Astrocyte (in vitro differentiated cells and primary cell): Measurements from ENCODE around the gene PSMD3. TPM values are rescaled to one million over a fixed set of nuclear protein-coding genes. Genes with fewer than 3 reads are reported as not detected.
A peak's percentile ranks its signal among the peaks of the same experiment; 100 is the strongest.

Source experiments
- DNase-seq: peaks from one replicate; pipeline ENCODE4 v3.0.0-alpha.2; 2010; ENCODE audit warnings: low read depth
- FAIRE-seq: peaks from 2 replicates; lab custom pipeline; 2011; peaks lifted over from hg19 to GRCh38; lab: Jason Lieb, UNC
- H2AFZ ChIP-seq: 2 replicates; pipeline ENCODE4 v1.6.0; 2012; ENCODE audit warnings: low read depth, low read length, inconsistent platforms
- H3K27ac ChIP-seq: 2 replicates; pipeline ENCODE4 v1.5.1; 2011; ENCODE audit warnings: low read depth, low read length, inconsistent platforms
- H3K27me3 ChIP-seq: 2 replicates; pipeline ENCODE4 v1.6.0; 2011; ENCODE audit warnings: low read length, inconsistent platforms; ENCODE audit not compliant: insufficient read depth
- H3K36me3 ChIP-seq: 2 replicates; pipeline ENCODE4 v1.5.1; 2011; ENCODE audit warnings: low read length, inconsistent platforms; ENCODE audit not compliant: insufficient read depth
- H3K4me1 ChIP-seq: 2 replicates; pipeline ENCODE4 v1.5.1; 2011; ENCODE audit warnings: low read length, inconsistent platforms; ENCODE audit not compliant: insufficient read depth
- H3K4me2 ChIP-seq: 2 replicates; pipeline ENCODE4 v1.6.0; 2012; ENCODE audit warnings: low read length, inconsistent platforms
- H3K4me3 ChIP-seq: 2 replicates; pipeline ENCODE4 v1.5.1; 2011; ENCODE audit warnings: low read depth, mild to moderate bottlenecking, low read length, inconsistent platforms; ENCODE audit not compliant: insufficient read depth
- H3K79me2 ChIP-seq: 2 replicates; pipeline ENCODE4 v1.6.0; 2012; ENCODE audit warnings: mild to moderate bottlenecking, low read length, inconsistent platforms; ENCODE audit not compliant: insufficient read depth
- H3K9ac ChIP-seq: 2 replicates; pipeline ENCODE4 v1.6.0; 2012; ENCODE audit warnings: mild to moderate bottlenecking, low read length, inconsistent platforms
- H3K9me3 ChIP-seq: 2 replicates; pipeline ENCODE4 v1.5.1; 2012; ENCODE audit warnings: low read depth, mild to moderate bottlenecking, low read length, inconsistent platforms; ENCODE audit not compliant: insufficient read depth
- H4K20me1 ChIP-seq: 2 replicates; pipeline ENCODE4 v1.6.0; 2012; ENCODE audit warnings: low read length, inconsistent platforms; ENCODE audit not compliant: insufficient read depth
- H3K27ac Mint-ChIP-seq: one replicate; pipeline ENCODE4 v1.8.0; 2021; ENCODE audit warnings: mild to moderate bottlenecking, mixed read lengths; ENCODE audit not compliant: unreplicated experiment
- H3K27me3 Mint-ChIP-seq: one replicate; pipeline ENCODE4 v1.8.0; 2021; ENCODE audit warnings: low read depth, mixed read lengths; ENCODE audit not compliant: unreplicated experiment
- H3K36me3 Mint-ChIP-seq: one replicate; pipeline ENCODE4 v1.8.0; 2021; ENCODE audit warnings: low read depth, mixed read lengths; ENCODE audit not compliant: unreplicated experiment
- H3K4me1 Mint-ChIP-seq: one replicate; pipeline ENCODE4 v1.8.0; 2021; ENCODE audit warnings: low read depth, mixed read lengths; ENCODE audit not compliant: unreplicated experiment
- H3K4me3 Mint-ChIP-seq: one replicate; pipeline ENCODE4 v1.8.0; 2021; ENCODE audit warnings: mild to moderate bottlenecking, moderate library complexity, mixed read lengths; ENCODE audit not compliant: unreplicated experiment
- H3K9me3 Mint-ChIP-seq: one replicate; pipeline ENCODE4 v1.8.0; 2021; ENCODE audit warnings: mild to moderate bottlenecking, mixed read lengths; ENCODE audit not compliant: unreplicated experiment
- EZH2 ChIP-seq: IDR thresholded peaks from 2 replicates; pipeline ENCODE4 v1.6.1; 2012; ENCODE audit warnings: mild to moderate bottlenecking, low read length, inconsistent platforms; ENCODE audit not compliant: insufficient read depth
- total RNA-seq: library from RNA; stranded (reverse); gene quantifications from 2 replicates; pipeline ENCODE4 v1.2.1, GENCODE V29; 2021
- TF ChIP-seq, protein P1 (sequence below): IDR thresholded peaks from 2 replicates; pipeline ENCODE4 v1.5.1; 2011; ENCODE audit warnings: low read depth, mild to moderate bottlenecking, inconsistent platforms, low read length, moderate library complexity; ENCODE audit not compliant: insufficient read depth

PSMD3 gene
- total RNA-seq, 1 donor from 2014 or later: 129 TPM

DNA sequence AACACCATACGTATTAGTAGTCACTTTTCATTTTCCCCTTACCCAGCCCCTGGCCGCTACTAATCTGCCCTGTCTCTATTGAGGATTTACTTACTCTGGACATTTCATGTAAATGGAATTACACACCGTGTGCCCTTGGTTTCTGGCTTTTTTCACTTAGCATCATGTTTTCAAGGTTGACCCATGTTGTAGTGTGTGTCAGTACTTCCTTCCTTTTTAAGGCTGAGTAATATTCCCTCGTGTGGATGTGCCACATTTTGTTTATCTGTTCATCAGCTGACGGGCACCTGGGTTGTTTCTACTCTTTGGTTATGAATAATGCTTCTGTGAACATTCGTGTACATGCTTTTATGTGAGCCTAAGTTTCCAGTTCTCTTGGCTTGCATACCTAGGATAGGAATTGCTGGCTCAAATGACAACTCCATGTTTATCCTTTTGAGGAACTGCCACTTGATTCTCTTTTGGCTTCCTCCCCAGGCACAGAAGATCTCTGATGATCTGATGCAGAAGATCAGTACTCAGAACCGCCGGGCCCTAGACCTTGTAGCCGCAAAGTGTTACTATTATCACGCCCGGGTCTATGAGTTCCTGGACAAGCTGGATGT is 7.7 kb downstream of the PSMD3 start:
- DNase-seq: no peak
- no peak overlapping the region for H2AFZ ChIP-seq
- H3K4me1 ChIP-seq: no peaks in the 10 kb centered on the region
- H3K79me2 ChIP-seq: peaks cover 28% of the 10 kb centered on the region
- peaks cover 59% of the 10 kb centered on the region for H4K20me1 ChIP-seq
- H3K27ac Mint-ChIP-seq: no peak overlapping the region
- no peak overlapping the region for H3K4me3 Mint-ChIP-seq
- no peak overlapping the region for H3K4me3 ChIP-seq
- H3K9me3 ChIP-seq: no peaks in the 10 kb centered on the region
- H3K27ac ChIP-seq: no peak overlapping the region
- H3K9ac ChIP-seq: no peak overlapping the region
- no peak for FAIRE-seq
- no peaks in the 10 kb centered on the region for H3K27me3 Mint-ChIP-seq
- TF ChIP-seq, protein P1, sequence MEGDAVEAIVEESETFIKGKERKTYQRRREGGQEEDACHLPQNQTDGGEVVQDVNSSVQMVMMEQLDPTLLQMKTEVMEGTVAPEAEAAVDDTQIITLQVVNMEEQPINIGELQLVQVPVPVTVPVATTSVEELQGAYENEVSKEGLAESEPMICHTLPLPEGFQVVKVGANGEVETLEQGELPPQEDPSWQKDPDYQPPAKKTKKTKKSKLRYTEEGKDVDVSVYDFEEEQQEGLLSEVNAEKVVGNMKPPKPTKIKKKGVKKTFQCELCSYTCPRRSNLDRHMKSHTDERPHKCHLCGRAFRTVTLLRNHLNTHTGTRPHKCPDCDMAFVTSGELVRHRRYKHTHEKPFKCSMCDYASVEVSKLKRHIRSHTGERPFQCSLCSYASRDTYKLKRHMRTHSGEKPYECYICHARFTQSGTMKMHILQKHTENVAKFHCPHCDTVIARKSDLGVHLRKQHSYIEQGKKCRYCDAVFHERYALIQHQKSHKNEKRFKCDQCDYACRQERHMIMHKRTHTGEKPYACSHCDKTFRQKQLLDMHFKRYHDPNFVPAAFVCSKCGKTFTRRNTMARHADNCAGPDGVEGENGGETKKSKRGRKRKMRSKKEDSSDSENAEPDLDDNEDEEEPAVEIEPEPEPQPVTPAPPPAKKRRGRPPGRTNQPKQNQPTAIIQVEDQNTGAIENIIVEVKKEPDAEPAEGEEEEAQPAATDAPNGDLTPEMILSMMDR: no peak
- no peaks in the 10 kb centered on the region for H3K9me3 Mint-ChIP-seq
- no peak overlapping the region for H3K4me2 ChIP-seq
- H3K36me3 Mint-ChIP-seq: peaks cover 30% of the 10 kb centered on the region
- no peaks in the 10 kb centered on the region for H3K4me1 Mint-ChIP-seq
- peaks cover 80% of the 10 kb centered on the region for H3K36me3 ChIP-seq
- no peaks in the 10 kb centered on the region for H3K27me3 ChIP-seq

DNA sequence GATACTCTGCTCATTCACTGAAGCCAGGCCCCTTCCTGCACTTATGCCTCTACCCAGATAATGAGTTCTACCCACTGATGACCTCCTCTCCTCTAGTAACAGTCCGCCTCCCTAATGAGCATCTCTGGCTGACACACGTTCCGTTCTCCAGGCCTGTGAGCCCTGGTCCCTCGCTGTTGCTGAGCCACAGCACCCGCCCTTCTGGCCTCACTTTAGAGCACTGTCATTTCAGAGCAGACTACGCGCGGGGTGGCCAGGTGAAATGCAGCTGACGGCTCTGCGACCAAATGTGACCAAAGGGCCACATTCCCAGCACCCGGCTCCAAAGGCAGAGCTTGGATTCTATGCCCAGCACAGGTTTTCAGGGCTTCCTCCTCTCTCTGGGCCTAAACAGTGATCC is 13.8 kb downstream of the PSMD3 start:
- Mint-ChIP-seq H3K4me1 (peaks cover 2% of the 10 kb centered on the region), H3K9me3 (no peaks in the 10 kb centered on the region), H3K27ac (peak overlapping the region; percentile 72), H3K4me3 (no peak overlapping the region), H3K36me3 (peaks cover 35% of the 10 kb centered on the region), H3K27me3 (no peaks in the 10 kb centered on the region)
- Histone ChIP-seq H3K79me2 (no peaks in the 10 kb centered on the region), H2AFZ (no peak overlapping the region), H3K9me3 (no peaks in the 10 kb centered on the region), H3K9ac (no peak overlapping the region), H3K27ac (no peak overlapping the region), H4K20me1 (peaks cover 36% of the 10 kb centered on the region), H3K4me2 (no peak overlapping the region), H3K36me3 (peaks cover 60% of the 10 kb centered on the region), H3K27me3 (no peaks in the 10 kb centered on the region), H3K4me1 (no peaks in the 10 kb centered on the region), H3K4me3 (no peak overlapping the region)
- FAIRE-seq: no peak
- TF ChIP-seq, protein P1: no peak
- TF ChIP-seq EZH2: no peak
- no peak for DNase-seq

DNA sequence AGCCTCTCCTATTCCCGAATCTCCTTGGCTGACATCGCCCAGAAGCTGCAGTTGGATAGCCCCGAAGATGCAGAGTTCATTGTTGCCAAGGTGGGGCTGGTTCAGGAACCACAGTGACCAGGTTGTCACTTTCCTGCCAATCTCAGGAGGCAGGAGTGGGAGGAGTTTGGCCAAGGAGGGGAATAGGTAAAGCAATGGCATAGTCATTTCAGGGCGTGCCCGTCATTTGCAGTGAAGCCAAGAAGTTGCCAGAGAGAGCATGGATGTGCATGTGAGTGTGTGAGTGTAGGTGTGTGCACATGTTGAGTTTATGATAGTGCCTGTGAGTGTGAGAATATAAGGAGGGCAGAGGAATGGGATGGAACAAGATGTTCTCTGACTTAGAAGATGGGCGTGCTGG is 14.8 kb downstream of the PSMD3 start:
- no peaks in the 10 kb centered on the region for H3K27me3 ChIP-seq
- no peaks in the 10 kb centered on the region for H3K4me1 ChIP-seq
- Mint-ChIP-seq H3K27ac (no peak overlapping the region), H3K36me3 (peaks cover 33% of the 10 kb centered on the region), H3K4me1 (peaks cover 2% of the 10 kb centered on the region), H3K27me3 (no peaks in the 10 kb centered on the region), H3K9me3 (no peaks in the 10 kb centered on the region), H3K4me3 (no peak overlapping the region)
- H4K20me1 ChIP-seq: peaks cover 36% of the 10 kb centered on the region
- no peak for DNase-seq
- H3K79me2 ChIP-seq: no peaks in the 10 kb centered on the region
- H3K27ac ChIP-seq: no peak overlapping the region
- TF ChIP-seq EZH2: no peak
- TF ChIP-seq, protein P1: no peak
- FAIRE-seq: no peak
- H3K9ac ChIP-seq: no peak overlapping the region
- no peak overlapping the region for H2AFZ ChIP-seq
- H3K4me2 ChIP-seq: no peak overlapping the region
- H3K4me3 ChIP-seq: no peak overlapping the region
- peaks cover 52% of the 10 kb centered on the region for H3K36me3 ChIP-seq
- no peaks in the 10 kb centered on the region for H3K9me3 ChIP-seq
